Breast epithelium (tissue), 3 donors: ENCODE measurements around the gene GLT6D1.
"Not testable (repeated sequence)": the region's sequence is repeated elsewhere in the genome, so short reads cannot be mapped to it uniquely, and the experiment has no call there.

Source experiments
- CTCF ChIP-seq, 3 donors: fragments of 450-650 bp; IDR thresholded peaks; one replicate each; pipeline ENCODE4 v1.5.1; 2016 to 2017; ENCODE audit warnings: antibody characterized with exemption in 3 of 3, mild to moderate bottlenecking in 3 of 3, moderate library complexity in 3 of 3
- POLR2A ChIP-seq: fragments of 450-650 bp; IDR thresholded peaks from one replicate; pipeline ENCODE4 v1.6.1; 2016; ENCODE audit warnings: antibody characterized with exemption, mild to moderate bottlenecking, moderate library complexity

- TF ChIP-seq CTCF (IDR thresholded peaks at IDR 0.05); POLR2A: not testable (repeated sequence)
These were observed 33.4 kb upstream of the GLT6D1 start for GRCh38 chr9:135672786-135673185.
